Left renal pelvis (tissue), 4 donors: Measurements from ENCODE around the gene DPP9. TPM values are rescaled to one million over a fixed set of nuclear protein-coding genes. Genes with fewer than 3 reads are reported as not detected.
"Not testable (repeated sequence)": the region's sequence is repeated elsewhere in the genome, so short reads cannot be mapped to it uniquely, and the experiment has no call there.

Experiments used
- DNase-seq, 4 donors: peaks; one replicate each; pipeline ENCODE4 v3.0.0-alpha.2; 2013; ENCODE audit warnings: low read depth in 4 of 4, low spot score in 3 of 4
- polyA plus RNA-seq, 4 donors: library from polyadenylated mRNA; unstranded; fragments of 120-200 nt; gene quantifications; one replicate each; pipeline ENCODE4 v1.2.1, GENCODE V29; 2013; ENCODE audit not compliant: insufficient read length in 4 of 4

Gene DPP9
- polyA plus RNA-seq, 4 donors, result 17.4 to 26.5 (median 20.8) TPM

GRCh38 chr19:4692251-4693077, 31.2 kb downstream of the DPP9 start:
- no peak for DNase-seq

GRCh38 chr19:4691373-4691772, 32.3 kb downstream of the DPP9 start:
- no peak for DNase-seq

- DNase-seq, result no peak
Measured at GRCh38 chr19:4690361-4690760, 33.3 kb downstream of the DPP9 start.

GRCh38 chr19:4689403-4689802, 34.2 kb downstream of the DPP9 start:
- no peak for DNase-seq

- DNase-seq, result no peak
Measured at GRCh38 chr19:4688587-4688986, 35.1 kb downstream of the DPP9 start.

GRCh38 chr19:4687396-4687795, 36.2 kb downstream of the DPP9 start:
- no peak for DNase-seq

- no peak for DNase-seq
Measured at GRCh38 chr19:4686700-4687099, 36.9 kb downstream of the DPP9 start.

GRCh38 chr19:4684312-4685095, 39.1 kb downstream of the DPP9 start:
- DNase-seq, result no peak

GRCh38 chr19:4682417-4683200, 41.0 kb downstream of the DPP9 start:
- no peak for DNase-seq

- DNase-seq, result not testable (repeated sequence)
Measured at GRCh38 chr19:4680021-4680420, 43.6 kb downstream of the DPP9 start.

GRCh38 chr19:4678881-4679790, 44.5 kb downstream of the DPP9 start:
- DNase-seq, result no peak

- DNase-seq, result no peak
Measured at GRCh38 chr19:4676955-4677731, 46.5 kb downstream of the DPP9 start.

GRCh38 chr19:4675346-4675745, 48.3 kb downstream of the DPP9 start:
- no peak for DNase-seq

GRCh38 chr19:4673726-4674125, 49.9 kb downstream of the DPP9 start:
- no peak for DNase-seq

- DNase-seq, result no peak
Measured at GRCh38 chr19:4673216-4673615, 50.4 kb downstream of the DPP9 start.

- DNase-seq, result no peak
Measured at GRCh38 chr19:4671185-4671851, 52.3 kb downstream of the DPP9 start.

GRCh38 chr19:4669723-4670480, 53.7 kb downstream of the DPP9 start, which contains the start of gene MYDGF:
Gene MYDGF (minus strand): TSS chr19:4670342. CDS start chr19:4670334, 8 bp downstream.
- peak; percentile 52 to 76 (median 64) for DNase-seq

GRCh38 chr19:4664642-4665041, 59.0 kb downstream of the DPP9 start:
- no peak for DNase-seq
